Measurements from ENCODE around the gene CLMP.

CLMP gene

GRCh38 chr11:123188508-123189165 is 6.4 kb downstream of the CLMP start:
- no peak for TF ChIP-seq GATA3 (IDR thresholded peaks at IDR 0.05; ENCODE audit: low read depth, low read length)
- no peak for TF ChIP-seq GATA2 (IDR thresholded peaks at IDR 0.05; ENCODE audit: low read depth, low read length)

- TF ChIP-seq GATA3 (IDR thresholded peaks at IDR 0.05; ENCODE audit: low read depth, low read length) (no peak), GATA2 (IDR thresholded peaks at IDR 0.05; ENCODE audit: low read depth, low read length) (no peak)
Observed at GRCh38 chr11:123187665-123188507, 7.2 kb downstream of the CLMP start.

- TF ChIP-seq GATA3 (IDR thresholded peaks at IDR 0.05; ENCODE audit: low read depth, low read length): no peak
- TF ChIP-seq GATA2 (IDR thresholded peaks at IDR 0.05; ENCODE audit: low read depth, low read length): no peak
Observed at GRCh38 chr11:123187248-123187647, 7.8 kb downstream of the CLMP start.

- TF ChIP-seq GATA3 (IDR thresholded peaks at IDR 0.05; ENCODE audit: low read depth, low read length) (no peak), GATA2 (IDR thresholded peaks at IDR 0.05; ENCODE audit: low read depth, low read length) (no peak)
Observed at GRCh38 chr11:123186286-123186685, 8.8 kb downstream of the CLMP start.

GRCh38 chr11:123185326-123185725 is 9.7 kb downstream of the CLMP start:
- TF ChIP-seq GATA3 (IDR thresholded peaks at IDR 0.05; ENCODE audit: low read depth, low read length) (no peak), GATA2 (IDR thresholded peaks at IDR 0.05; ENCODE audit: low read depth, low read length) (no peak)

- TF ChIP-seq GATA3 (IDR thresholded peaks at IDR 0.05; ENCODE audit: low read depth, low read length) (no peak), GATA2 (IDR thresholded peaks at IDR 0.05; ENCODE audit: low read depth, low read length) (no peak)
Observed at GRCh38 chr11:123184531-123184930, 10.5 kb downstream of the CLMP start.

- TF ChIP-seq GATA2 (IDR thresholded peaks at IDR 0.05; ENCODE audit: low read depth, low read length) (no peak), GATA3 (IDR thresholded peaks at IDR 0.05; ENCODE audit: low read depth, low read length) (no peak)
Observed at GRCh38 chr11:123183391-123184099, 11.5 kb downstream of the CLMP start.

GRCh38 chr11:123181767-123182500 is 13.1 kb downstream of the CLMP start:
- TF ChIP-seq GATA3 (IDR thresholded peaks at IDR 0.05; ENCODE audit: low read depth, low read length) (no peak), GATA2 (IDR thresholded peaks at IDR 0.05; ENCODE audit: low read depth, low read length) (no peak)

GRCh38 chr11:123181075-123181474 is 14.0 kb downstream of the CLMP start:
- no peak for TF ChIP-seq GATA2 (IDR thresholded peaks at IDR 0.05; ENCODE audit: low read depth, low read length)
- no peak for TF ChIP-seq GATA3 (IDR thresholded peaks at IDR 0.05; ENCODE audit: low read depth, low read length)

GRCh38 chr11:123180574-123180973 is 14.5 kb downstream of the CLMP start:
- TF ChIP-seq GATA3 (IDR thresholded peaks at IDR 0.05; ENCODE audit: low read depth, low read length) (no peak), GATA2 (IDR thresholded peaks at IDR 0.05; ENCODE audit: low read depth, low read length) (no peak)

- TF ChIP-seq GATA3 (IDR thresholded peaks at IDR 0.05; ENCODE audit: low read depth, low read length): no peak
- no peak for TF ChIP-seq GATA2 (IDR thresholded peaks at IDR 0.05; ENCODE audit: low read depth, low read length)
Observed at GRCh38 chr11:123180166-123180565, 14.9 kb downstream of the CLMP start.

- TF ChIP-seq GATA3 (IDR thresholded peaks at IDR 0.05; ENCODE audit: low read depth, low read length) (no peak), GATA2 (IDR thresholded peaks at IDR 0.05; ENCODE audit: low read depth, low read length) (no peak)
Observed at GRCh38 chr11:123179586-123179985, 15.5 kb downstream of the CLMP start.

GRCh38 chr11:123178186-123178585 is 16.9 kb downstream of the CLMP start:
- TF ChIP-seq GATA2 (IDR thresholded peaks at IDR 0.05; ENCODE audit: low read depth, low read length) (no peak), GATA3 (IDR thresholded peaks at IDR 0.05; ENCODE audit: low read depth, low read length) (no peak)

- TF ChIP-seq GATA2 (IDR thresholded peaks at IDR 0.05; ENCODE audit: low read depth, low read length) (no peak), GATA3 (IDR thresholded peaks at IDR 0.05; ENCODE audit: low read depth, low read length) (no peak)
Observed at GRCh38 chr11:123176785-123177184, 18.3 kb downstream of the CLMP start.

Data from SH-SY5Y (cell line).